Spleen (tissue), 7 donors: ENCODE measurements around the gene MMRN2.

Experiments used
- CTCF ChIP-seq, 11 experiments: fragments of 200-600 bp in 7 of 11; fragments of 450-650 bp in 4 of 11; sonication (generic) in 4 of 11; IDR thresholded peaks in 8 of 11; conservative IDR thresholded peaks in 3 of 11; 1 replicate in 7 of 11; 2 replicates in 4 of 11; pipeline versions ENCODE4 v1.4.0 to v1.8.0; 2016 to 2021; ENCODE audit warnings: antibody characterized with exemption in 11 of 11, inconsistent platforms in 4 of 11, mild to moderate bottlenecking in 1 of 11
- POLR2A ChIP-seq, 3 donors: fragments of 450-650 bp; IDR thresholded peaks; one replicate each; pipeline ENCODE4 v1.5.1; 2017; ENCODE audit warnings: antibody characterized with exemption in 3 of 3, mild to moderate bottlenecking in 1 of 3
- donor health status: DM: no; HTN: no; CAD: no; lungs with moderate emphysema.
- donor health status: DM: no; HTN: no; CAD: no.
- donor health status: DM: no; HTN: no; CAD: no.

GRCh38 chr10:86940677-86941076, 16.7 kb downstream of the MMRN2 start:
- TF ChIP-seq CTCF (IDR thresholded peaks at IDR 0.05 in 8 of 11, conservative IDR thresholded peaks at IDR 0.05 in 3 of 11) = no peak
- TF ChIP-seq POLR2A (IDR thresholded peaks at IDR 0.05) = no peak
